GM04504 (cell line): Measurements from ENCODE around the gene DYNLL2.
A peak's percentile ranks its signal among the peaks of the same experiment; 100 is the strongest.
"Not testable (repeated sequence)": the region's sequence is repeated elsewhere in the genome, so short reads cannot be mapped to it uniquely, and the experiment has no call there.

Experiments used
- DNase-seq: peaks from one replicate; pipeline ENCODE4 v3.0.0-alpha.2; 2012; ENCODE audit warnings: low read depth

Gene DYNLL2

GRCh38 chr17:58082870-58083490 is at the start of gene DYNLL2:
TSS of gene DYNLL2 (plus strand) at chr17:58083419. CDS start at chr17:58087091, 3,672 bp downstream.
- DNase-seq = peak; percentile 76

- no peak for DNase-seq
Measured at GRCh38 chr17:58039975-58040374, 43.2 kb upstream of the DYNLL2 start.

- DNase-seq = no peak
Measured at GRCh38 chr17:58040386-58040785, 42.8 kb upstream of the DYNLL2 start.

GRCh38 chr17:58041161-58041560 is 42.1 kb upstream of the DYNLL2 start:
- no peak for DNase-seq

- no peak for DNase-seq
Measured at GRCh38 chr17:58043221-58044181, 39.7 kb upstream of the DYNLL2 start.

GRCh38 chr17:58044256-58044655 is 39.0 kb upstream of the DYNLL2 start:
- DNase-seq = not testable (repeated sequence)

GRCh38 chr17:58046239-58047094 is 36.8 kb upstream of the DYNLL2 start:
- DNase-seq = no peak

- DNase-seq = no peak
Measured at GRCh38 chr17:58047376-58048150, 35.7 kb upstream of the DYNLL2 start.

- DNase-seq = no peak
Measured at GRCh38 chr17:58049533-58049932, 33.7 kb upstream of the DYNLL2 start.

GRCh38 chr17:58050966-58051365 is 32.3 kb upstream of the DYNLL2 start:
- no peak for DNase-seq

GRCh38 chr17:58051468-58051867 is 31.8 kb upstream of the DYNLL2 start:
- DNase-seq = no peak

- no peak for DNase-seq
Measured at GRCh38 chr17:58052407-58052806, 30.8 kb upstream of the DYNLL2 start.

- no peak for DNase-seq
Measured at GRCh38 chr17:58052945-58053715, 30.1 kb upstream of the DYNLL2 start.

GRCh38 chr17:58054641-58055040 is 28.6 kb upstream of the DYNLL2 start:
- no peak for DNase-seq

GRCh38 chr17:58056476-58056875 is 26.7 kb upstream of the DYNLL2 start:
- DNase-seq = no peak

GRCh38 chr17:58059141-58059540 is 24.1 kb upstream of the DYNLL2 start:
- no peak for DNase-seq

GRCh38 chr17:58060596-58061191 is 22.5 kb upstream of the DYNLL2 start:
- no peak for DNase-seq

GRCh38 chr17:58061672-58062071 is 21.5 kb upstream of the DYNLL2 start:
- no peak for DNase-seq

- DNase-seq = no peak
Measured at GRCh38 chr17:58065238-58065637, 18.0 kb upstream of the DYNLL2 start.

- no peak for DNase-seq
Measured at GRCh38 chr17:58066401-58066800, 16.8 kb upstream of the DYNLL2 start.
